PC-3 (cell line): ENCODE results near the gene ELL2. TPM values are rescaled to one million over a fixed set of nuclear protein-coding genes. Genes with fewer than 3 reads are reported as not detected.

ENCODE experiments used
- ATAC-seq: fragments of 200-7000 bp; cut with Tn5 transposase; 2 replicates; pipeline ENCODE4 v1.9.1; 2020; ENCODE audit warnings: mild to moderate bottlenecking, moderate library complexity
- BruUV-seq: library from RNA; stranded (reverse); fragments of 400-500 nt; replicated peaks from 2 replicates; lab custom pipeline; 2021; lab: Mats Ljungman, UMichigan
- CTCF ChIA-PET: fragments of 300-600 bp; sonication (Branson Sonifier 250); formaldehyde crosslinking; loops from one replicate; lab custom pipeline; 2022; ENCODE audit warnings: antibody characterized with exemption; lab: Charles Lee
- POLR2A ChIA-PET: fragments of 300-600 bp; sonication (Branson Sonifier 250); formaldehyde crosslinking; loops from one replicate; lab custom pipeline; 2022; ENCODE audit warnings: antibody characterized with exemption; ENCODE audit not compliant: unreplicated experiment; lab: Charles Lee
- DNase-seq: peaks from one replicate; pipeline ENCODE4 v3.0.0-alpha.2; 2015
- H2AFZ ChIP-seq: fragments of 300-600 bp; sonication (generic); 2 replicates; pipeline ENCODE4 v1.6.0; 2016; ENCODE audit warnings: antibody characterized with exemption, low read length
- H3F3A ChIP-seq: fragments of 300-600 bp; sonication (generic); one replicate; pipeline ENCODE4 v1.6.0; 2017; ENCODE audit warnings: antibody characterized with exemption, low read length, control low read depth, mild to moderate bottlenecking; ENCODE audit not compliant: unreplicated experiment
- H3K27ac ChIP-seq: fragments of 300-600 bp; sonication (generic); 2 replicates; pipeline ENCODE4 v1.5.1; 2016; ENCODE audit warnings: mild to moderate bottlenecking, low read length
- H3K27me3 ChIP-seq: fragments of 300-600 bp; sonication (generic); 2 replicates; pipeline ENCODE4 v1.6.1; 2016; ENCODE audit warnings: low read length, mixed read lengths
- H3K36me3 ChIP-seq: fragments of 300-600 bp; sonication (generic); 2 replicates; pipeline ENCODE4 v1.6.1; 2016; ENCODE audit warnings: low read depth, mixed run types, low read length, mixed read lengths
- H3K4me1 ChIP-seq: fragments of 300-600 bp; sonication (generic); 2 replicates; pipeline ENCODE4 v1.5.1; 2016; ENCODE audit warnings: low read length; ENCODE audit not compliant: insufficient read depth
- H3K4me2 ChIP-seq: fragments of 300-600 bp; sonication (generic); 2 replicates; pipeline ENCODE4 v1.6.0; 2016; ENCODE audit warnings: low read length
- H3K4me3 ChIP-seq: fragments of 300-600 bp; sonication (generic); 2 replicates; pipeline ENCODE4 v1.5.1; 2016; ENCODE audit warnings: mild to moderate bottlenecking, low read length, mixed read lengths
- H3K79me2 ChIP-seq: fragments of 300-600 bp; sonication (generic); 2 replicates; pipeline ENCODE4 v1.6.1; 2017; ENCODE audit warnings: low read length, mixed read lengths
- H3K9ac ChIP-seq: fragments of 300-600 bp; sonication (generic); 2 replicates; pipeline ENCODE4 v1.6.0; 2016; ENCODE audit warnings: mild to moderate bottlenecking, low read length
- H3K9me2 ChIP-seq: fragments of 300-600 bp; sonication (generic); replicated peaks from 2 replicates; pipeline ENCODE4 v1.6.1; 2016; ENCODE audit warnings: mixed run types, low read length, mixed read lengths
- H3K9me3 ChIP-seq: fragments of 300-600 bp; sonication (generic); 2 replicates; pipeline ENCODE4 v1.6.1; 2016; ENCODE audit warnings: low read length, mixed read lengths
- H4K20me1 ChIP-seq: fragments of 300-600 bp; sonication (generic); 2 replicates; pipeline ENCODE4 v1.6.1; 2016; ENCODE audit warnings: low read length, mixed read lengths
- EZH2 ChIP-seq: fragments of 300-600 bp; sonication (generic); IDR thresholded peaks from one replicate; pipeline ENCODE4 v1.6.1; 2017; ENCODE audit warnings: antibody characterized with exemption, mild to moderate bottlenecking, low read length; ENCODE audit not compliant: unreplicated experiment
- EZH2phosphoT487 ChIP-seq: fragments of 300-600 bp; sonication (generic); IDR thresholded peaks from 2 replicates; pipeline ENCODE4 v1.6.1; 2018; ENCODE audit warnings: mild to moderate bottlenecking, antibody characterized with exemption, low read length, borderline replicate concordance
- intact Hi-C: fragments of 100-400 bp; cut with micrococcal nuclease; formaldehyde crosslinking; loops from 2 replicates; pipeline ENCODE4 v1.9.0; 2023
- total RNA-seq: library from RNA; depleted of rRNA; stranded (reverse); fragments of >200 nt; gene quantifications from 2 replicates; pipeline ENCODE4 v1.2.3, GENCODE V29; 2014
- TF ChIP-seq, protein P1 (sequence below): fragments of 300-600 bp; sonication (generic); conservative IDR thresholded peaks from 2 replicates; pipeline ENCODE4 v1.5.1; 2017; ENCODE audit warnings: antibody characterized with exemption, low read depth, mild to moderate bottlenecking, low read length

The ELL2 gene
- total RNA-seq, 1 experiment from 2014 or later: 72.2 TPM

DNA sequence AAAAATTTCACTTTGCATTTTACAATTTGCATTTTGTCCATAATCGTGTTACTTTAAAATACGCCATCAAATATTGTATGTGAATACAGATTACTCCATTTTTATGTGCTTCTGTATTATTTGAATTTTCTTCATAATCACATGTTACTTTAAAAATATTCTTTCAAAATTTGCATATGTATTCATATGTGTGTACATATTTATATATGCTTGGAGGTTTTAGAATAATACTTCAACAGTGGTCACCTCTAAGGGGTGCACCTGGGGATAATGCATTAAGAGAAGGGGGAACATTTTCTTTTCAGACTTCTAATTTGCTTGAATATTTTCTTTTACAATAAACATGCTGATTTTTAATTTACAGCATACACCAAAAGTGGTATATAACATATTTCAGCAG, 21.9 kb upstream of the ELL2 start:
- ChIA-PET CTCF (no interaction called here), POLR2A (no interaction called here)
- Histone ChIP-seq H4K20me1 (no peaks in the 10 kb centered on the region), H3K79me2 (no peaks in the 10 kb centered on the region), H3K9me2 (no peaks in the 10 kb centered on the region), H3K9ac (no peak overlapping the region), H3F3A (no peaks in the 10 kb centered on the region), H3K9me3 (no peaks in the 10 kb centered on the region), H3K4me3 (no peak overlapping the region), H3K4me2 (no peak overlapping the region), H3K27ac (no peak overlapping the region), H2AFZ (no peak overlapping the region), H3K27me3 (no peaks in the 10 kb centered on the region), H3K36me3 (no peaks in the 10 kb centered on the region), H3K4me1 (peaks cover 6% of the 10 kb centered on the region; the same call in 1 of the 2 replicates)
- intact Hi-C loops: no loop called here
- no peak for DNase-seq
- ATAC-seq: no peak
- TF ChIP-seq, protein P1, sequence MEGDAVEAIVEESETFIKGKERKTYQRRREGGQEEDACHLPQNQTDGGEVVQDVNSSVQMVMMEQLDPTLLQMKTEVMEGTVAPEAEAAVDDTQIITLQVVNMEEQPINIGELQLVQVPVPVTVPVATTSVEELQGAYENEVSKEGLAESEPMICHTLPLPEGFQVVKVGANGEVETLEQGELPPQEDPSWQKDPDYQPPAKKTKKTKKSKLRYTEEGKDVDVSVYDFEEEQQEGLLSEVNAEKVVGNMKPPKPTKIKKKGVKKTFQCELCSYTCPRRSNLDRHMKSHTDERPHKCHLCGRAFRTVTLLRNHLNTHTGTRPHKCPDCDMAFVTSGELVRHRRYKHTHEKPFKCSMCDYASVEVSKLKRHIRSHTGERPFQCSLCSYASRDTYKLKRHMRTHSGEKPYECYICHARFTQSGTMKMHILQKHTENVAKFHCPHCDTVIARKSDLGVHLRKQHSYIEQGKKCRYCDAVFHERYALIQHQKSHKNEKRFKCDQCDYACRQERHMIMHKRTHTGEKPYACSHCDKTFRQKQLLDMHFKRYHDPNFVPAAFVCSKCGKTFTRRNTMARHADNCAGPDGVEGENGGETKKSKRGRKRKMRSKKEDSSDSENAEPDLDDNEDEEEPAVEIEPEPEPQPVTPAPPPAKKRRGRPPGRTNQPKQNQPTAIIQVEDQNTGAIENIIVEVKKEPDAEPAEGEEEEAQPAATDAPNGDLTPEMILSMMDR: no peak
- TF ChIP-seq EZH2phosphoT487: no peak
- TF ChIP-seq EZH2: no peak
- no TSS peak for BruUV-seq

DNA sequence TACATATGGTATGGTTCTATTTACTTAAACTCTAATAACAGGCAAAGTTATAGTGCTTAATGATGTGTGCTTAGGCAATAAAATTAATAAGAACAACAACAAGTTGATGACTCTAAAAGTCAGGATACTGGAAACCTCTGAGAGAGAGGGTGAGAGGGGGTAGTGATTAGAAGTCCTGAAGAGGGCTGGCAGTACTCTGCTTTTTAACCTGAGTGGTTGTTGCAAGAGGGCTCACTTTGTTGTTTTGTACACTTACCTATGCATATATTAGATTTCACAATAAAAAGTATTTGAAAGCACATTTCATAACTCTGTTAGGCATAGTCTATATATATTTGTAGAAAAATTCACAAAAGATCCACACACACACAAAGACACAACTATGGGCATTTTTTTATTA, 21.4 kb upstream of the ELL2 start:
- H3K79me2 ChIP-seq: no peaks in the 10 kb centered on the region
- ChIA-PET POLR2A (no interaction called here), CTCF (no interaction called here)
- BruUV-seq: no TSS peak
- no peak overlapping the region for H3K27ac ChIP-seq
- H3K36me3 ChIP-seq: no peaks in the 10 kb centered on the region
- no peak overlapping the region for H3K4me3 ChIP-seq
- DNase-seq (no peak), ATAC-seq (no peak)
- no peaks in the 10 kb centered on the region for H3F3A ChIP-seq
- no peaks in the 10 kb centered on the region for H3K9me2 ChIP-seq
- intact Hi-C loops: no loop called here
- H3K27me3 ChIP-seq: no peaks in the 10 kb centered on the region
- H3K9ac ChIP-seq: no peak overlapping the region
- TF ChIP-seq EZH2phosphoT487 (no peak), EZH2 (no peak)
- TF ChIP-seq, protein P1: no peak
- H3K9me3 ChIP-seq: no peaks in the 10 kb centered on the region
- no peak overlapping the region for H2AFZ ChIP-seq
- no peaks in the 10 kb centered on the region for H4K20me1 ChIP-seq
- no peak overlapping the region for H3K4me2 ChIP-seq
- H3K4me1 ChIP-seq: peaks cover 6% of the 10 kb centered on the region; the same call in 1 of the 2 replicates

DNA sequence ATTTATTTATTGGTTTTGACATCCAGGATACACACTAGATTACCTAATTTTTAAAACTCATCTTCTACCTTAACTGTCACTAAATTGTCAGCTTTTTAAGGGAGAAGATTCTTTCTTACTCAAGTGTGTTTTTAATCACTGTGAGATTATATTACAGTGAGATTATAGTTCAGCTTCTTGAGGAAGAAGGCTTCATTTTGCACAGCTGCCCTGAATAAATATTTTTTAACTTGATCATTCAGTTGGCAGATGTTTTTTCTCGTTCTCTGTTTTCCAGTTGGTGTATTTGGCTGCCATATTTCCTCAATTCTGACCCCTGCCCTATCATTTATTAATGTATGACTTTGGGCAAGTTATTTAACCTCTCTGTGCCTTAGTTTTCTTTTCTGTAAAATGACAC, 15.0 kb upstream of the ELL2 start:
- intact Hi-C loops: no loop called here
- H3K27ac ChIP-seq: no peak overlapping the region

More for the DNA sequence above, 15.0 kb upstream of the ELL2 start:
- DNase-seq (no peak), ATAC-seq (no peak)
- Histone ChIP-seq H3K9me3 (no peaks in the 10 kb centered on the region), H3K79me2 (no peaks in the 10 kb centered on the region), H4K20me1 (no peaks in the 10 kb centered on the region), H3F3A (no peaks in the 10 kb centered on the region), H3K4me2 (no peak overlapping the region), H2AFZ (no peak overlapping the region), H3K36me3 (no peaks in the 10 kb centered on the region), H3K4me3 (no peak overlapping the region), H3K27me3 (no peaks in the 10 kb centered on the region), H3K9ac (no peak overlapping the region), H3K4me1 (no peaks in the 10 kb centered on the region; the same call in 1 of the 2 replicates), H3K9me2 (no peaks in the 10 kb centered on the region)
- BruUV-seq: no TSS peak
- ChIA-PET POLR2A (no interaction called here), CTCF (no interaction called here)
- TF ChIP-seq EZH2: no peak
- TF ChIP-seq, protein P1: no peak
- TF ChIP-seq EZH2phosphoT487: no peak
